HEK293T (cell line): ENCODE data around the gene RRM1.

Source experiments
- ARNT ChIP-seq: fragments of 450-650 bp; IDR thresholded peaks from 2 replicates; pipeline ENCODE4 v1.6.1; 2017; ENCODE audit warnings: mild to moderate bottlenecking
- BHLHE40 ChIP-seq: fragments of 450-650 bp; IDR thresholded peaks from 2 replicates; pipeline ENCODE4 v1.6.1; 2016; ENCODE audit warnings: mild to moderate bottlenecking, moderate library complexity, borderline replicate concordance
- CTBP1 ChIP-seq: fragments of 450-650 bp; IDR thresholded peaks from 2 replicates; pipeline ENCODE4 v1.6.1; 2016; ENCODE audit warnings: borderline replicate concordance
- ELF4 ChIP-seq: fragments of 450-650 bp; IDR thresholded peaks from 2 replicates; pipeline ENCODE4 v1.6.1; 2017; ENCODE audit warnings: antibody characterized with exemption
- FOXA1 ChIP-seq: fragments of 450-650 bp; IDR thresholded peaks from 2 replicates; pipeline ENCODE4 v1.6.1; 2016; ENCODE audit warnings: mild to moderate bottlenecking
- FOXK2 ChIP-seq: fragments of 450-650 bp; IDR thresholded peaks from 2 replicates; pipeline ENCODE4 v1.6.1; 2016; ENCODE audit warnings: mild to moderate bottlenecking
- FOXM1 ChIP-seq: fragments of 450-650 bp; IDR thresholded peaks from 2 replicates; pipeline ENCODE4 v1.6.1; 2017; ENCODE audit warnings: mild to moderate bottlenecking, borderline replicate concordance
- HDGF ChIP-seq: fragments of 450-650 bp; IDR thresholded peaks from 2 replicates; pipeline ENCODE4 v1.6.1; 2017; ENCODE audit warnings: antibody characterized with exemption, borderline replicate concordance
- LEF1 ChIP-seq: fragments of 450-650 bp; IDR thresholded peaks from 2 replicates; pipeline ENCODE4 v1.6.1; 2017; ENCODE audit warnings: mild to moderate bottlenecking, borderline replicate concordance
- NFRKB ChIP-seq: fragments of 450-650 bp; IDR thresholded peaks from 2 replicates; pipeline ENCODE4 v1.6.1; 2016; ENCODE audit warnings: mild to moderate bottlenecking, moderate library complexity
- SP1 ChIP-seq: fragments of 450-650 bp; IDR thresholded peaks from 2 replicates; pipeline ENCODE4 v1.6.1; 2017
- ZNF384 ChIP-seq: fragments of 450-650 bp; IDR thresholded peaks from 2 replicates; pipeline ENCODE4 v1.6.1; 2016
- TF ChIP-seq, protein P1 (sequence below): fragments of 450-650 bp; IDR thresholded peaks from 2 replicates; pipeline ENCODE4 v1.6.1; 2016

DNA sequence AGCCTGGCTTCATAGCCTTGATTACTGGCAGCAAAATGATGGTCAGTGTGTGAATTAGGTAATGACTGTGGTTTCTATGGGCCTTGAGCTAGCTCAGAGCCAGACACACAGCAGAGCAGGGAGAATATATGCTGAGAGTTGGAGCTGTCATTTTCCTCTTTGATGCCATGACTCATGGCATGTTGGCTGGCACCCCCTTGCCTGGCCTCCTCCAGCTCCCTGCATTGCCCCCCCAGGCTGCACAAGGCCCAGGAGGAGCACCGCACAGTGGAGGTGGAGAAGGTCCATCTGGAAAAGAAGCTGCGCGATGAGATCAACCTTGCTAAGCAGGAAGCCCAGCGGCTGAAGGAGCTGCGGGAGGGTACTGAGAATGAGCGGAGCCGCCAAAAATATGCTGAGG, 20.3 kb upstream of the RRM1 start:
- no peak for TF ChIP-seq FOXM1
- TF ChIP-seq FOXA1, result no peak
- no peak for TF ChIP-seq SP1
- TF ChIP-seq HDGF, result no peak
- TF ChIP-seq, protein P1, sequence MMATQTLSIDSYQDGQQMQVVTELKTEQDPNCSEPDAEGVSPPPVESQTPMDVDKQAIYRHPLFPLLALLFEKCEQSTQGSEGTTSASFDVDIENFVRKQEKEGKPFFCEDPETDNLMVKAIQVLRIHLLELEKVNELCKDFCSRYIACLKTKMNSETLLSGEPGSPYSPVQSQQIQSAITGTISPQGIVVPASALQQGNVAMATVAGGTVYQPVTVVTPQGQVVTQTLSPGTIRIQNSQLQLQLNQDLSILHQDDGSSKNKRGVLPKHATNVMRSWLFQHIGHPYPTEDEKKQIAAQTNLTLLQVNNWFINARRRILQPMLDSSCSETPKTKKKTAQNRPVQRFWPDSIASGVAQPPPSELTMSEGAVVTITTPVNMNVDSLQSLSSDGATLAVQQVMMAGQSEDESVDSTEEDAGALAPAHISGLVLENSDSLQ, result no peak
- TF ChIP-seq ELF4, result no peak
- TF ChIP-seq FOXK2, result no peak
- no peak for TF ChIP-seq BHLHE40
- no peak for TF ChIP-seq ZNF384
- no peak for TF ChIP-seq NFRKB
- no peak for TF ChIP-seq LEF1
- TF ChIP-seq ARNT, result no peak
- TF ChIP-seq CTBP1, result no peak
